ENCODE data around the gene RTN4R.
"Not testable (repeated sequence)": the region's sequence is repeated elsewhere in the genome, so short reads cannot be mapped to it uniquely, and the experiment has no call there.

Gene RTN4R

DNA sequence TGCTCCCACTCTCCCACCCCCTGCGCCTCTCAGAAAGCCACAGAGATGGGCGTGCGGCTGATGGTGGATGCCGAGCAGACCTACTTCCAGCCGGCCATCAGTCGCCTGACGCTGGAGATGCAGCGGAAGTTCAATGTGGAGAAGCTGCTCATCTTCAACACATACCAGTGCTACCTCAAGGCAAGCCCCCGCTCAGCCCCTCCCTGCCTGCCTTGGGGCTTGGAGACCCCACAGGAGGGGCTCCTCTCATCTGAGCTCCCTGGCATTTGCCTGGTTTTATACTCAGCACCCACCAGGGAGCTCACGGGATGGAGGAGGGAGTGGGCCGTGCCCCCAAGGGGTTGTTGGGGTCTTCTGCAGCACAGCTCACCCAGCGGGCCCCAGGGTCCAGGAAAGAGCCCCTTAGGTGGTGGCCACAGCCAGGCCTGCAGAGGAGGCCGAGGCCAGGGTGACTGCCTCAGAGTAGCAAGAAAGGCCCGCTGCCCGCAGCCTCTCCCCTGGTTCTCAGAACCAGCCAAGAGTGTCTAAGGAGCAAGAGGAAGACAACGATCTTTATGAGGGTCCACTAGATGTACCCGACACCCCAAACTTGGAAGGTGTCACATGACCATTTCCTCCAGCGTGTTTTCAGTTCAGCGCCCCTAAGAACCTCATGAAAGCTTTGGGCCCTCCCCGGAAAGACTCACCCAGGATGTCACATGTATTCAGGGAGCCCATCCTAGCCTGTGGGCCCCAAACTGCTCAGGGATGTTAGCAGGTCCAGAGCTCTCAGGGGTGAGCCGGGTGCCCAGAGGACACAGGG, 38.7 kb upstream of the RTN4R start:
- CTCF ChIA-PET, POLR2A ChIA-PET: not testable (repeated sequence)

DNA sequence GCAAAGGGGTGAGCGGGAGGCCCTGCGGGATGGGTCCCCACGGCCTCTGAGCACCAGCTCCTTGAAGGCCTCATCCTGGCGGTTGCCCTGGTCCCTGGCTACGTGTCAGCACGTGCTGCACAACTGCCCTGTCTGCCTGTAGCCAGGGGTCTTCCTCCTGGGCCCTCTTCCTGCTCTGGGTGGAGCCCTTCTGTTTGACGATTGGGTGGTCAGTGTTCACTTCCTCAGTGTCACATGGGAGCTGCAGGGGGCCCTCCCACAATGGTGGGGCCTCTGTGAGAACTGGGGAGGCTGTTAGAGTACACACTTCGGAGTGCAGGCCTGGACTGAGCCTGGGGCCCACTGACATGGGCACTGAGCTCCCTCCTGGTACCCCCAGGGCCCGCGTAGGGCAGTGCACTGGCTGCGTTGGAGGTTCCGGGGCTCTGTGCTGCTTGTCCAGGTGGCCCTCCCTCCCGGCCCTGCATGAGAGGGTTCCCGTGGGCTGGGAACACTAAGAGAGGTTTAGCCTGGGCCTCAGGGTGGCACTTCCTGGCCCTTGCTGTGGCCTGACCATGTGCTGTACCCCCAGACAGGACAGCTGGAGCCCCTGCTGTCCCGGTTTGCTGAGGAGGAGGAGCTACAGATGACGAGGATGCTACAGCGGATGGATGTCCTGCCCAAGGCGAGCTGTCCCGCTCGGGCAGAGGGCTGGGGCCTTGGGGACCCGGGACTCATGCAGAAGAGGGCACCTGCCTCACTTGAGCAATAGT, 38.0 kb upstream of the RTN4R start:
- DNase-seq (ENCODE audit: extremely low spot score): no peak
- CTCF ChIA-PET: no interaction called here
- POLR2A ChIA-PET: interaction anchor here (0.8 kb wide), 1 partner anchor 14 kb away, joined by 3 read pairs; the partner anchor contains the start of gene DGCR6L
- TF ChIP-seq LEF1 (IDR thresholded peaks at IDR 0.05; ENCODE audit: borderline replicate concordance): no peak
- TF ChIP-seq ELF4 (IDR thresholded peaks at IDR 0.05): no peak
- TF ChIP-seq TARDBP (IDR thresholded peaks at IDR 0.05): no peak
- TF ChIP-seq FOXK2 (IDR thresholded peaks at IDR 0.05): no peak
- no peak for TF ChIP-seq NFRKB (IDR thresholded peaks at IDR 0.05)
- TF ChIP-seq, protein P1, sequence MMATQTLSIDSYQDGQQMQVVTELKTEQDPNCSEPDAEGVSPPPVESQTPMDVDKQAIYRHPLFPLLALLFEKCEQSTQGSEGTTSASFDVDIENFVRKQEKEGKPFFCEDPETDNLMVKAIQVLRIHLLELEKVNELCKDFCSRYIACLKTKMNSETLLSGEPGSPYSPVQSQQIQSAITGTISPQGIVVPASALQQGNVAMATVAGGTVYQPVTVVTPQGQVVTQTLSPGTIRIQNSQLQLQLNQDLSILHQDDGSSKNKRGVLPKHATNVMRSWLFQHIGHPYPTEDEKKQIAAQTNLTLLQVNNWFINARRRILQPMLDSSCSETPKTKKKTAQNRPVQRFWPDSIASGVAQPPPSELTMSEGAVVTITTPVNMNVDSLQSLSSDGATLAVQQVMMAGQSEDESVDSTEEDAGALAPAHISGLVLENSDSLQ (IDR thresholded peaks at IDR 0.05): no peak
- TF ChIP-seq CTBP1 (IDR thresholded peaks at IDR 0.05; ENCODE audit: borderline replicate concordance): no peak
- TF ChIP-seq SP1 (IDR thresholded peaks at IDR 0.05): no peak

More for the DNA sequence above, 38.7 kb upstream of the RTN4R start:
- DNase-seq (ENCODE audit: extremely low spot score): not testable (repeated sequence)

DNA sequence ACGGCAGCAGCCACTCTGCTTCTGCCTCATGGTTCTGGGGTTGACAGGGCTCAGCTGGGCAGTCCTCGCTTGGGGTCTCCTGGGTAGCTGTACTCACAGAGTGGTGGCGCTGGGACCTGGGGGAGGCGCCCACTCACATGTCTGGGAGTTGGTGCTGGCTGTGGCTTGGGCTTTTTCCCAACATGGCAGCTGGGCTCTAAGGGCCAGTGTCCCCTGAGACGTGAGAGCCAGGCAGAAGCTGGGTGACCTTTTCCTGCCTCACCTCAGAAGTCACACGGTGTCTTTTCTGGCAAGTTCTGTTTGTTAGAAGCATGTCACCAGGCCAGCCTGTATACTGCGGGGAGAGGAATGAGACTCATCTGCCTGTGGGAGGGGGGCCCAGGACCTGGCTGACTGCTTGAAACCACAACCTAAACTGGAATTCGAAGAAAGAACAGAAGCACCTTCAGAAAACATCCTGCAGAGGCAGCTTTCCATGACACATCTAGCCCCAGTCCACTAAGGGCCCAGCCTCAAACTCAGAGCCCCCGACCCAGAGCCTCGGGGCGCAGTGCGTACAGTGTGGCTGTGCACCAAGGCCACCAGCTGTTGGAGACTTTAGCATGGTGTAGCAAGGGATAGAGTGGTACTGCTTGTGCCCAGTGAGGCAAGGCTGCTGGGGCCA, 37.2 kb upstream of the RTN4R start:
- CTCF ChIA-PET: not testable (repeated sequence)
- POLR2A ChIA-PET: interaction anchor here (0.8 kb wide), 1 partner anchor 15 kb away, joined by 3 read pairs; the partner anchor contains the start of gene DGCR6L

DNA sequence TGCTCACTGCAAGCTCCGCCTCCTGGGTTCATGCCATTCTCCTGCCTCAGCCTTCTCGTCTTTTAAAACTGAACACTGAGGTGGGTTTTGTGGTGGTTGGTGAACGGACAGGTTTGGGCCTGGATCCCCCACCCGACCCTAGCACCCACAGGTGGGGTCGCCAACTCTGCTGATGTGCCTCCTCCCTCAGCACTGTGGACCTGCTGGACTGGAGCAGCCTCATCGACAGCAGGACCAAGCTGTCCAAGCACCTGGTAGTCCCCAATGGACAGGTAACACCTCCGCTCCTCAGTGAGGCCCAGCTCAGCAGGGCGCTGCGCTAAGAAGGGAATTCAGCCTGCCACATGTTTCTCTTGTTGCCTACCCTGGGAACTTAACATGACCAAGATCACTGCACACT, 36.5 kb upstream of the RTN4R start:
- CTCF ChIA-PET: interaction anchor here (0.7 kb wide), 1 partner anchor 737 kb away, joined by 4 read pairs; no protein-coding TSS in a partner anchor
- DNase-seq (ENCODE audit: extremely low spot score): no peak
- TF ChIP-seq HDGF (IDR thresholded peaks at IDR 0.05; ENCODE audit: borderline replicate concordance): no peak
- no peak for TF ChIP-seq L3MBTL2 (conservative IDR thresholded peaks at IDR 0.05)
- no peak for TF ChIP-seq TARDBP (IDR thresholded peaks at IDR 0.05)
- TF ChIP-seq NFRKB (IDR thresholded peaks at IDR 0.05): no peak
- no peak for TF ChIP-seq FOXM1 (IDR thresholded peaks at IDR 0.05; ENCODE audit: borderline replicate concordance)
- TF ChIP-seq ELF4 (IDR thresholded peaks at IDR 0.05): no peak
- no peak for TF ChIP-seq BHLHE40 (IDR thresholded peaks at IDR 0.05; ENCODE audit: borderline replicate concordance)
- no peak for TF ChIP-seq SUZ12 (IDR thresholded peaks at IDR 0.05)
- no peak for TF ChIP-seq FOXK2 (IDR thresholded peaks at IDR 0.05)
- no peak for TF ChIP-seq ZNF384 (IDR thresholded peaks at IDR 0.05)
- TF ChIP-seq CTBP1 (IDR thresholded peaks at IDR 0.05; ENCODE audit: borderline replicate concordance): no peak
- no peak for TF ChIP-seq LEF1 (IDR thresholded peaks at IDR 0.05; ENCODE audit: borderline replicate concordance)
- TF ChIP-seq, protein P1 (IDR thresholded peaks at IDR 0.05): no peak

More for the DNA sequence above, 37.2 kb upstream of the RTN4R start:
- not testable (repeated sequence) for DNase-seq (ENCODE audit: extremely low spot score)

DNA sequence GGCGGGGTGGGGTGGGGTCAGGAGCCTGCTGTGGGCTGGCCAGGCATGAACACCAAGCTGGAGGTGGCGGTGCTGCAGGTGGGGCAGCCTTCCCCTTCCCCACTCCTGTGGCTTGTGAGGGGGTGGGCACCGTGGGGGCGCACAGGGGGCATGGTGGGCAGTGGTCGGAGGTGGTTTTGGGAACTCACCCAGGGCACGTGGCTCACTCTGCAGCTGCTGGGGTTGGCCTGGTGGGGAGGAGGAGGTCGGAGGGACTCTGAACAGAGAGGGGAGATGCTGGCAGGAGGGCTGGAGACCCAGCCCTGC, 35.1 kb upstream of the RTN4R start:
- CTCF ChIA-PET; POLR2A ChIA-PET; DNase-seq (ENCODE audit: extremely low spot score): not testable (repeated sequence)

More for the DNA sequence above, 36.5 kb upstream of the RTN4R start:
- POLR2A ChIA-PET: no interaction called here

DNA sequence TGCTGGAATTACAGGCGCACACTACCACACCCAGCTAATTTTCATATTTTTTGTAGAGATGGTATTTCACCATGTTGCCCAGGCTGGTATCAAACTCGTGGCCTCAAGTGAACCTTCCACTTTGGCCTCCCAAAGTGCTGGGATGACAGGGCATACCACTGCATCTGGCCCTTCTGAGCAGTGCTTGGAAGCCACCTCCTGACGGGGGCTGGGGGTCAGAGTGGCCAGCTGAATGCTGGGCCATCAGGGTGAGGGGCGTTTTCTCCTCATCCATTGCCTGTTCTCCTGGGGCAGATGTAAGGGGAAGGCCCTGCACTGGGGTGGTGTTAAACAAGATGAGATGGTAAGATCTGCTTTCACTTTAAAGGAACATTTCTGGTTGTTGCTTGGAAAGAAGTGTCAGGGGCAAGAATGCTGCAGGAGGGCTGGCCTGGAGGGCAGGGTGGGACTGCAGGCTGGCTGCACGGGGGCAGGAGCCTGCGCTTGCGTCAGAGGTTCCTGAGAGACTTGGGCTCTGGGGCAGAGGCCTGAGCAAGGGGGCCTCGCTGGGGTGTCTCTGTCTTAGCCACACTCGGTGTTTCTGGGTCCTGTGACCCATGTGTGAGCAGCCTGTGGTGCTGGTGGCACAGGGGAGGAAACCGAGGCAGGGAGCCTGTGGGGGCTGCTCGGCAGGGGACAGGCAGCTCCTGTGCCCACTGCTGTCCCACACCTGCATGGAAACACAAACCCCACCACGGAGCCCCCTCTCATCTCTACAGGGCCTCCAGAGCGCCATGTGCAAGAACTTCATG, 34.5 kb upstream of the RTN4R start:
- no peak for DNase-seq (ENCODE audit: extremely low spot score)
- CTCF ChIA-PET: no interaction called here
- POLR2A ChIA-PET: no interaction called here
- no peak for TF ChIP-seq LEF1 (IDR thresholded peaks at IDR 0.05; ENCODE audit: borderline replicate concordance)
- TF ChIP-seq ZNF384 (IDR thresholded peaks at IDR 0.05): no peak
- no peak for TF ChIP-seq FOXK2 (IDR thresholded peaks at IDR 0.05)
- TF ChIP-seq FOXA1 (IDR thresholded peaks at IDR 0.05): no peak
- no peak for TF ChIP-seq HDGF (IDR thresholded peaks at IDR 0.05; ENCODE audit: borderline replicate concordance)
- no peak for TF ChIP-seq TARDBP (IDR thresholded peaks at IDR 0.05)
- TF ChIP-seq, protein P1 (IDR thresholded peaks at IDR 0.05): no peak
- no peak for TF ChIP-seq L3MBTL2 (conservative IDR thresholded peaks at IDR 0.05)
- TF ChIP-seq NFRKB (IDR thresholded peaks at IDR 0.05): no peak
- TF ChIP-seq SUZ12 (IDR thresholded peaks at IDR 0.05): no peak
- no peak for TF ChIP-seq SP1 (IDR thresholded peaks at IDR 0.05)

Measured in HEK293T (cell line).